Measurements from ENCODE around the gene NDUFB3. TPM values are rescaled to one million over a fixed set of nuclear protein-coding genes. Genes with fewer than 3 reads are reported as not detected.

NDUFB3 gene
- total RNA-seq (2014; rRNA removed; shearing (Covaris generic)): 82.9 and 86.4 TPM in 2 replicates

GRCh38 chr2:201071479-201072200 lies at the start of gene NDUFB3, which contains the start of gene HYCC2:
TSS of gene NDUFB3 (plus strand) at chr2:201072001. CDS start at chr2:201078883, 6,882 bp downstream.
TSS of gene HYCC2 (minus strand) at chr2:201071671. CDS start at chr2:201024009, 47,662 bp downstream.

DNA sequence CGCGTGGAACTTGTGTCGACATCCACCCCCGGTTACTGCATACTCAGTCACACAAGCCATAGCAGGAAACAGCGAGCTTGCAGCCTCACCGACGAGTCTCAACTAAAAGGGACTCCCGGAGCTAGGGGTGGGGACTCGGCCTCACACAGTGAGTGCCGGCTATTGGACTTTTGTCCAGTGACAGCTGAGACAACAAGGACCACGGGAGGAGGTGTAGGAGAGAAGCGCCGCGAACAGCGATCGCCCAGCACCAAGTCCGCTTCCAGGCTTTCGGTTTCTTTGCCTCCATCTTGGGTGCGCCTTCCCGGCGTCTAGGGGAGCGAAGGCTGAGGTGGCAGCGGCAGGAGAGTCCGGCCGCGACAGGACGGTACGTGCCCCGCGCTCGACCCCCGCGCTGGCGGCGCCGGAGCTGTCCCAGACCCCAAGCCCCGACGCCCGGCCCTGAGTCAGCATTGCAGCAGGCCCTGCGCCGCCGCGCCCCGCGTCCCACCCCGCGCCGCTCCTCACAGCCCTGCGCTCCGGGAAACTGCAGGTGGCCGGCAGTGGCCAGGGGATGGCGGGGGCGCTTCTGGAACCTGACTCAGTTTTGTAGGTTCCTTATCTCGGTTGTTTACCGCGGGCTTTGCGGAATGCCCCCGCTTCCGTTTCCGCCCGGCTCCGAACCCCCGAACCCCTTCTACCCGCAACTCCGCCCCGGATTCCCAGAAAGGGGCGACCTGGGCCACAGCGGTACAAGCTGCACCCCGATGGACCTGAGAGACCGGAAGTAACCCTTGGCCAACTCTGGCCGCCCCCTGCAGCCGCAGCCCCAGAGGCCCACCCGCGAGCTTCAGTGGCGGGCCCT lies 44.5 kb downstream of the NDUFB3 start, which contains the start of gene CFLAR:
TSS of gene CFLAR (plus strand) at position 50 of the 844 bp plus-strand sequence. CDS start 13,702 bp downstream, outside the sequence.

Small RNA genes within 50 kb of the gene (small RNA-seq; reads per million reads assigned to genes)
- gene RNU6-1206P: not detected

Other genes starting within 250 kb of the NDUFB3 start
- 34.0 and 37.2 TPM in 2 replicates for gene CLK1, start 207.3 kb upstream of the NDUFB3 start, total RNA-seq (2014; rRNA removed; shearing (Covaris generic))
- gene PPIL3, start 182.9 kb upstream of the NDUFB3 start, total RNA-seq (2014; rRNA removed; shearing (Covaris generic)): 22.2 and 26.1 TPM in 2 replicates
- gene NIF3L1, start 182.6 kb upstream of the NDUFB3 start, total RNA-seq (2014; rRNA removed; shearing (Covaris generic)): 24.5 and 29.8 TPM in 2 replicates
- gene ORC2, start 108.3 kb upstream of the NDUFB3 start, total RNA-seq (2014; rRNA removed; shearing (Covaris generic)): 10.8 and 17.9 TPM in 2 replicates
- gene HYCC2, start 330 bp upstream of the NDUFB3 start, total RNA-seq (2014; rRNA removed; shearing (Covaris generic)): 2.6 and 2.7 TPM in 2 replicates
- gene CFLAR, start 44.2 kb downstream of the NDUFB3 start, total RNA-seq (2014; rRNA removed; shearing (Covaris generic)): 17.9 and 18.2 TPM in 2 replicates
- gene CASP10, start 111.1 kb downstream of the NDUFB3 start, total RNA-seq (2014; rRNA removed; shearing (Covaris generic)): 1.7 TPM in 2 replicates
- gene CASP8, start 188.5 kb downstream of the NDUFB3 start, total RNA-seq (2014; rRNA removed; shearing (Covaris generic)): 21.4 and 25.8 TPM in 2 replicates